Nephron progenitor cell (in vitro differentiated cells): ENCODE measurements around the gene VWA3A.

Experiments used
- DNase-seq: peaks from one replicate; pipeline ENCODE4 v3.0.0; 2021
- H3K27ac Mint-ChIP-seq: 2 replicates; pipeline ENCODE4 v1.8.0; 2021; ENCODE audit warnings: mild to moderate bottlenecking, moderate library complexity, mixed read lengths
- H3K27me3 Mint-ChIP-seq: 2 replicates; pipeline ENCODE4 v1.8.0; 2021; ENCODE audit warnings: mild to moderate bottlenecking, low read depth, mixed read lengths; ENCODE audit not compliant: poor library complexity
- H3K36me3 Mint-ChIP-seq: 2 replicates; pipeline ENCODE4 v1.8.0; 2021; ENCODE audit warnings: low read depth, mixed read lengths
- H3K4me1 Mint-ChIP-seq: 2 replicates; pipeline ENCODE4 v1.8.0; 2021; ENCODE audit warnings: mixed read lengths
- H3K4me3 Mint-ChIP-seq: 2 replicates; pipeline ENCODE4 v1.8.0; 2021; ENCODE audit warnings: mild to moderate bottlenecking, moderate library complexity, mixed read lengths
- H3K9me3 Mint-ChIP-seq: 2 replicates; pipeline ENCODE4 v1.8.0; 2021; ENCODE audit warnings: mild to moderate bottlenecking, moderate library complexity, mixed read lengths
- TF ChIP-seq, protein P1 (sequence below): fragments of 200-600 bp; sonication (generic); IDR thresholded peaks from 2 replicates; pipeline ENCODE4 v1.5.0; 2021; ENCODE audit warnings: antibody characterized with exemption

Gene VWA3A

DNA sequence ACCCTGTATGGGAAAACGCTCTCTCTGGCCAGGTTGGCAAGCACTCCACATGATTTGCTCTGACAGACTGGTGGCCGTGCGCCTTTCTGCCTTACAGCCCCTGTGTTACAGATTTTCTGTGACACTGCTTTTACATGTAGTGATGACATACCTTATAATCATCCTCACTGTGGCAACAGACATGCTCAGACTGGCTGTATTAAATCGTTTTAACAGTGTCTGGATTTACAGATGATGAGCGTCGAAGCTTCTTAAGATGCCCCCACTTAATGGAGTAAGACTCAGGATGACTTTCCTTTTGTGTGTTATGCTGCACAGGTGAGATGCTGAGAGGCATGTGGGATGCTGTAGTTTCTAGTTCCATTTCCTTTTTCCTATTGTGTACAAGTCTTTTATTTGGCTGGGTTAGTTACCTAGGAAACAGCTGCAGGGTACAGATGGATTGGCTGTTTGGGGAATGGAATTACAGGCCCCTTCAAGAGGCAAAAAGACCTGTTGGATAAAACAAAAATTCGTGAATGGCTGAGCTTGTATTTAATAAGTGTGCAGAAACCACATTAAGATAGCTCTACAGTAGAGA lies 20.9 kb upstream of the VWA3A start:
- Mint-ChIP-seq H3K4me3 (no peak overlapping the region), H3K4me1 (no peaks in the 10 kb centered on the region), H3K9me3 (peaks cover 14% of the 10 kb centered on the region), H3K27ac (no peak overlapping the region), H3K36me3 (peaks cover 10% of the 10 kb centered on the region), H3K27me3 (no peaks in the 10 kb centered on the region)
- TF ChIP-seq, protein P1, sequence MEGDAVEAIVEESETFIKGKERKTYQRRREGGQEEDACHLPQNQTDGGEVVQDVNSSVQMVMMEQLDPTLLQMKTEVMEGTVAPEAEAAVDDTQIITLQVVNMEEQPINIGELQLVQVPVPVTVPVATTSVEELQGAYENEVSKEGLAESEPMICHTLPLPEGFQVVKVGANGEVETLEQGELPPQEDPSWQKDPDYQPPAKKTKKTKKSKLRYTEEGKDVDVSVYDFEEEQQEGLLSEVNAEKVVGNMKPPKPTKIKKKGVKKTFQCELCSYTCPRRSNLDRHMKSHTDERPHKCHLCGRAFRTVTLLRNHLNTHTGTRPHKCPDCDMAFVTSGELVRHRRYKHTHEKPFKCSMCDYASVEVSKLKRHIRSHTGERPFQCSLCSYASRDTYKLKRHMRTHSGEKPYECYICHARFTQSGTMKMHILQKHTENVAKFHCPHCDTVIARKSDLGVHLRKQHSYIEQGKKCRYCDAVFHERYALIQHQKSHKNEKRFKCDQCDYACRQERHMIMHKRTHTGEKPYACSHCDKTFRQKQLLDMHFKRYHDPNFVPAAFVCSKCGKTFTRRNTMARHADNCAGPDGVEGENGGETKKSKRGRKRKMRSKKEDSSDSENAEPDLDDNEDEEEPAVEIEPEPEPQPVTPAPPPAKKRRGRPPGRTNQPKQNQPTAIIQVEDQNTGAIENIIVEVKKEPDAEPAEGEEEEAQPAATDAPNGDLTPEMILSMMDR, result no peak
- DNase-seq, result no peak

GRCh38 chr16:22073350-22073749 lies 19.0 kb upstream of the VWA3A start:
- no peaks in the 10 kb centered on the region for H3K9me3 Mint-ChIP-seq
- DNase-seq, result no peak
- no peaks in the 10 kb centered on the region for H3K36me3 Mint-ChIP-seq
- H3K27me3 Mint-ChIP-seq, result no peaks in the 10 kb centered on the region
- TF ChIP-seq, protein P1, result no peak
- no peak overlapping the region for H3K27ac Mint-ChIP-seq
- no peak overlapping the region for H3K4me3 Mint-ChIP-seq
- no peaks in the 10 kb centered on the region for H3K4me1 Mint-ChIP-seq

- Mint-ChIP-seq H3K27ac (no peak overlapping the region), H3K4me1 (no peaks in the 10 kb centered on the region), H3K36me3 (no peaks in the 10 kb centered on the region), H3K4me3 (no peak overlapping the region), H3K9me3 (no peaks in the 10 kb centered on the region), H3K27me3 (no peaks in the 10 kb centered on the region)
- no peak for DNase-seq
- TF ChIP-seq, protein P1, result no peak
Observed at GRCh38 chr16:22075043-22075757, 17.1 kb upstream of the VWA3A start.

GRCh38 chr16:22075776-22076175 lies 16.6 kb upstream of the VWA3A start:
- Mint-ChIP-seq H3K4me3 (no peak overlapping the region), H3K9me3 (no peaks in the 10 kb centered on the region), H3K27ac (no peak overlapping the region), H3K27me3 (no peaks in the 10 kb centered on the region), H3K4me1 (no peaks in the 10 kb centered on the region), H3K36me3 (no peaks in the 10 kb centered on the region)
- DNase-seq, result no peak
- TF ChIP-seq, protein P1, result no peak

GRCh38 chr16:22077700-22078313 lies 14.5 kb upstream of the VWA3A start:
- TF ChIP-seq, protein P1, result peak; percentile 86
- Mint-ChIP-seq H3K4me3 (no peak overlapping the region), H3K36me3 (no peaks in the 10 kb centered on the region), H3K27ac (no peak overlapping the region), H3K4me1 (no peaks in the 10 kb centered on the region), H3K27me3 (no peaks in the 10 kb centered on the region), H3K9me3 (no peaks in the 10 kb centered on the region)
- DNase-seq, result peak; percentile 69
